GM21515 (cell line): Measurements from ENCODE around the gene RIPOR2.

Experiments
- ATAC-seq: cut with Tn5 transposase; IDR thresholded peaks from one replicate; pipeline ENCODE4 v1.9.1; 2021; ENCODE audit not compliant: unreplicated experiment

Gene RIPOR2

GRCh38 chr6:24907919-24908649 lies 27.7 kb downstream of the RIPOR2 start:
- ATAC-seq, result no peak

- ATAC-seq, result no peak
Observed at GRCh38 chr6:24906314-24906713, 29.4 kb downstream of the RIPOR2 start.

GRCh38 chr6:24905483-24905882 lies 30.3 kb downstream of the RIPOR2 start:
- no peak for ATAC-seq

- ATAC-seq, result no peak
Observed at GRCh38 chr6:24903681-24904080, 32.1 kb downstream of the RIPOR2 start.

GRCh38 chr6:24902782-24903181 lies 33.0 kb downstream of the RIPOR2 start:
- ATAC-seq, result no peak

GRCh38 chr6:24901698-24902328 lies 33.9 kb downstream of the RIPOR2 start:
- no peak for ATAC-seq

- no peak for ATAC-seq
Observed at GRCh38 chr6:24900917-24901697, 34.7 kb downstream of the RIPOR2 start.

GRCh38 chr6:24899997-24900325 lies 35.8 kb downstream of the RIPOR2 start:
- peak; percentile 53 for ATAC-seq

GRCh38 chr6:24899136-24899996 lies 36.4 kb downstream of the RIPOR2 start:
- no peak for ATAC-seq

GRCh38 chr6:24898676-24899075 lies 37.1 kb downstream of the RIPOR2 start:
- ATAC-seq, result no peak

- ATAC-seq, result no peak
Observed at GRCh38 chr6:24897186-24897585, 38.6 kb downstream of the RIPOR2 start.

GRCh38 chr6:24893342-24893850 lies 42.4 kb downstream of the RIPOR2 start:
- no peak for ATAC-seq

- ATAC-seq, result no peak
Observed at GRCh38 chr6:24891004-24891403, 44.8 kb downstream of the RIPOR2 start.

GRCh38 chr6:24890471-24890870 lies 45.3 kb downstream of the RIPOR2 start:
- no peak for ATAC-seq

GRCh38 chr6:24888715-24889370 lies 46.9 kb downstream of the RIPOR2 start:
- no peak for ATAC-seq

GRCh38 chr6:24887545-24888140 lies 48.1 kb downstream of the RIPOR2 start:
- ATAC-seq, result no peak

- ATAC-seq, result no peak
Observed at GRCh38 chr6:24883618-24884017, 52.1 kb downstream of the RIPOR2 start.

GRCh38 chr6:24882835-24883555 lies 52.8 kb downstream of the RIPOR2 start:
- ATAC-seq, result no peak

- no peak for ATAC-seq
Observed at GRCh38 chr6:24882295-24882694, 53.5 kb downstream of the RIPOR2 start.
